Right lobe of liver (tissue), 4 donors: ENCODE data around the gene PFKFB4.
A peak's percentile ranks its signal among the peaks of the same experiment; 100 is the strongest.

ENCODE experiments used
- CTCF ChIP-seq, 4 donors: fragments of 200-600 bp in 3 of 4; fragments of 450-650 bp in 1 of 4; IDR thresholded peaks; one replicate each; pipeline versions ENCODE4 v1.5.1 to v1.8.0; 2016 to 2022; ENCODE audit warnings: antibody characterized with exemption in 4 of 4, mild to moderate bottlenecking in 2 of 4
- POLR2A ChIP-seq: fragments of 450-650 bp; IDR thresholded peaks from one replicate; pipeline ENCODE4 v1.6.1; 2017; ENCODE audit warnings: antibody characterized with exemption, mild to moderate bottlenecking
- donor health status: DM: no; HTN: no; CAD: no.
- donor health status: DM: no; HTN: no; CAD: no.
- donor health status: DM: no; HTN: yes; CAD: no.

- TF ChIP-seq CTCF (IDR thresholded peaks at IDR 0.05) (peak; percentile 91 to 97 (median 94)), POLR2A (no peak)
Measured at GRCh38 chr3:48548729-48549705, 7.6 kb downstream of the PFKFB4 start.
